ENCODE measurements around the gene EML5.

Gene EML5

GRCh38 chr14:88815980-88816379 lies 23.2 kb upstream of the EML5 start:
- in situ Hi-C loops (cut with HindIII; ENCODE audit: low sequenced_read_pairs): no loop called here
- DNase-seq (ENCODE audit: low read depth): no peak
- no peak overlapping the region for H3K4me3 ChIP-seq (ENCODE audit: low read depth, low read length)
- TF ChIP-seq CTCF (IDR thresholded peaks at IDR 0.05; ENCODE audit: low read depth, low read length, missing control alignments): no peak

GRCh38 chr14:88808359-88808758 lies 15.6 kb upstream of the EML5 start:
- H3K4me3 ChIP-seq (ENCODE audit: low read depth, low read length): no peak overlapping the region
- in situ Hi-C loops (cut with HindIII; ENCODE audit: low sequenced_read_pairs): no loop called here
- TF ChIP-seq CTCF (IDR thresholded peaks at IDR 0.05; ENCODE audit: low read depth, low read length, missing control alignments): no peak
- no peak for DNase-seq (ENCODE audit: low read depth)

GRCh38 chr14:88804477-88804876 lies 11.7 kb upstream of the EML5 start:
- in situ Hi-C loops (cut with HindIII; ENCODE audit: low sequenced_read_pairs): no loop called here
- TF ChIP-seq CTCF (IDR thresholded peaks at IDR 0.05; ENCODE audit: low read depth, low read length, missing control alignments): no peak
- DNase-seq (ENCODE audit: low read depth): no peak
- H3K4me3 ChIP-seq (ENCODE audit: low read depth, low read length): no peak overlapping the region

GRCh38 chr14:88804035-88804434 lies 11.3 kb upstream of the EML5 start:
- no peak for TF ChIP-seq CTCF (IDR thresholded peaks at IDR 0.05; ENCODE audit: low read depth, low read length, missing control alignments)
- in situ Hi-C loops (cut with HindIII; ENCODE audit: low sequenced_read_pairs): no loop called here

GRCh38 chr14:88802596-88802995 lies 9.8 kb upstream of the EML5 start:
- no peak for DNase-seq (ENCODE audit: low read depth)
- TF ChIP-seq CTCF (IDR thresholded peaks at IDR 0.05; ENCODE audit: low read depth, low read length, missing control alignments): no peak
- in situ Hi-C loops (cut with HindIII; ENCODE audit: low sequenced_read_pairs): no loop called here
- H3K4me3 ChIP-seq (ENCODE audit: low read depth, low read length): no peak overlapping the region

More at GRCh38 chr14:88804035-88804434, 11.3 kb upstream of the EML5 start:
- no peak overlapping the region for H3K4me3 ChIP-seq (ENCODE audit: low read depth, low read length)
- DNase-seq (ENCODE audit: low read depth): no peak

GRCh38 chr14:88799522-88799921 lies 6.8 kb upstream of the EML5 start:
- TF ChIP-seq CTCF (IDR thresholded peaks at IDR 0.05; ENCODE audit: low read depth, low read length, missing control alignments): no peak
- no peak overlapping the region for H3K4me3 ChIP-seq (ENCODE audit: low read depth, low read length)
- DNase-seq (ENCODE audit: low read depth): no peak
- in situ Hi-C loops (cut with HindIII; ENCODE audit: low sequenced_read_pairs): no loop called here

DNA sequence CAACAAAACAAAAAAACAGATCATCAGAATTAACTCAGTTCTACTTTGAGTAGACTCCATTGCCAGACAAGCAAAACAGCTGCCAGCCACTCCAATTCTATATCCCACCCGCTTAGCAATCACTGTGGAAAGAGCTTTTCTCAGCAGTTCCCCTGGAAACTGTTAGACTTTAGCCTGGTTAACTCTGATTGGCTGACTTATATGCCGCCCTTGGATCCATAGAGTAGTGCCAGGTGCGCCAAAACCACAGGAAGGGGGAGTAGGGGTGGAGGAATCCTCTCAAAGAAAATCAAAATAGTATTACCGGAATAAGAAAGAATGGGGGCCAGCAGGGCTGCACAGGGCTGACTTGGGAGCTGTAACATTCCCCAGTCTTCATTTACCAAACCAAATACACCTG lies 5.4 kb upstream of the EML5 start:
- TF ChIP-seq CTCF (IDR thresholded peaks at IDR 0.05; ENCODE audit: low read depth, low read length, missing control alignments): no peak
- in situ Hi-C loops (cut with HindIII; ENCODE audit: low sequenced_read_pairs): no loop called here
- no peak overlapping the region for H3K4me3 ChIP-seq (ENCODE audit: low read depth, low read length)
- DNase-seq (ENCODE audit: low read depth): no peak

Measured in astrocyte of the cerebellum (primary cell).